Activated naive CD4-positive, alpha-beta T cell treated with anti-CD3 and anti-CD28 coated beads, Interleukin-2, amount 50 U/mL, for 24 hours (primary cell): ENCODE results near the gene TRABD2A.
"Not testable (repeated sequence)": the region's sequence is repeated elsewhere in the genome, so short reads cannot be mapped to it uniquely, and the experiment has no call there.

ENCODE experiments used
- H3K27ac Mint-ChIP-seq: one replicate; pipeline ENCODE4 v1.8.0; 2021; ENCODE audit warnings: mild to moderate bottlenecking, mixed read lengths
- H3K27me3 Mint-ChIP-seq: one replicate; pipeline ENCODE4 v1.8.0; 2021; ENCODE audit warnings: mixed read lengths
- H3K36me3 Mint-ChIP-seq: one replicate; pipeline ENCODE4 v1.8.0; 2021; ENCODE audit warnings: mixed read lengths
- H3K4me1 Mint-ChIP-seq: one replicate; pipeline ENCODE4 v1.8.0; 2021; ENCODE audit warnings: mixed read lengths
- H3K4me3 Mint-ChIP-seq: one replicate; pipeline ENCODE4 v1.8.0; 2021; ENCODE audit warnings: mild to moderate bottlenecking, mixed read lengths
- H3K9me3 Mint-ChIP-seq: one replicate; pipeline ENCODE4 v1.8.0; 2021; ENCODE audit warnings: mixed read lengths

Gene TRABD2A

DNA sequence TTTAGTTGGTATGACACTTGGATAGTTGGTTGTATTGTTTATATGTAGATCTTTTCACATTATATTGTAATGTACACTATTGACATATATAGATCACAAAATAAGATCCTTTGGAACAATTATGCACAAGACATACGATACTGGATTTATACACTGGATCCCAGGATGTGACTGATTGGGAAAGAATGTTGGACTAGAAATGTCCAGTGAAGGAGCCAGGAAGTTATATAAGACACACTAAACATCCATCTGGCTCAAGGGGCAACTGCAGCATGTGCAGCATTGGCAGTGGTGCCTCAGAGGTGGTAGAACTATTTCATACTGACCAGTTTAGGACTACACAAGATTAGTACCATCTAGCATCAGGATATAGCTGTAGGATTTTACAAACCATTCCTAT lies 104.9 kb downstream of the TRABD2A start:
- Mint-ChIP-seq H3K36me3 (peaks cover 20% of the 10 kb centered on the region), H3K27me3 (no peaks in the 10 kb centered on the region), H3K27ac (no peak overlapping the region), H3K9me3 (peaks cover 26% of the 10 kb centered on the region), H3K4me1 (peaks cover 30% of the 10 kb centered on the region), H3K4me3 (no peak overlapping the region)

DNA sequence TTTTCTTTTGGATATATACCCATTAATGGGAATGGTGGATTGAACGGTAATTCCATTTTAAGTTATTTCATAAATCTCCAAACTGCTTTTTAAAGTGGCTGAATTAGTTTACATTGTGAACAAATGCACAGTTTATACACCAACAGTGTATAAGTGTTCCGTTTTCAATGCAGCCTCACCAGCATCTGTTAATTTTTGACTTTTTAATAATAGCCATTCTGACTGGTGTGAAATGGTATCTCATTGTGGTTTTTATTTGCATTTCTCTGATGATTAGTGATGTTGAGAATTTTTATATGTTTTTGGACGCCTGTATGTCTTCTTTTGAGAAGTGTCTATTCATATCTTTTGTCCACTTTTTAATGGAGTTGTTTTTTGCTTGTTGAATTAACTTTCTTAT lies 107.3 kb downstream of the TRABD2A start:
- not testable (repeated sequence) for H3K4me1 Mint-ChIP-seq, H3K27ac Mint-ChIP-seq, H3K4me3 Mint-ChIP-seq, H3K27me3 Mint-ChIP-seq
- H3K36me3 Mint-ChIP-seq: peaks cover 22% of the 10 kb centered on the region
- H3K9me3 Mint-ChIP-seq: peaks cover 32% of the 10 kb centered on the region
